Stimulated activated CD4-positive, alpha-beta T cell treated with anti-CD3 and anti-CD28 coated beads, Interleukin-2, amount 100 ng/mL, for 24 hours (primary cell): Measurements from ENCODE around the gene LARGE1.
"Not testable (repeated sequence)": the region's sequence is repeated elsewhere in the genome, so short reads cannot be mapped to it uniquely, and the experiment has no call there.

ENCODE experiments used
- DNase-seq, 2 donors: peaks; one replicate each; pipeline ENCODE4 v3.0.0-alpha.2; 2020

Gene LARGE1

GRCh38 chr22:33464698-33465097 lies 455.6 kb downstream of the LARGE1 start:
- DNase-seq: no peak

DNA sequence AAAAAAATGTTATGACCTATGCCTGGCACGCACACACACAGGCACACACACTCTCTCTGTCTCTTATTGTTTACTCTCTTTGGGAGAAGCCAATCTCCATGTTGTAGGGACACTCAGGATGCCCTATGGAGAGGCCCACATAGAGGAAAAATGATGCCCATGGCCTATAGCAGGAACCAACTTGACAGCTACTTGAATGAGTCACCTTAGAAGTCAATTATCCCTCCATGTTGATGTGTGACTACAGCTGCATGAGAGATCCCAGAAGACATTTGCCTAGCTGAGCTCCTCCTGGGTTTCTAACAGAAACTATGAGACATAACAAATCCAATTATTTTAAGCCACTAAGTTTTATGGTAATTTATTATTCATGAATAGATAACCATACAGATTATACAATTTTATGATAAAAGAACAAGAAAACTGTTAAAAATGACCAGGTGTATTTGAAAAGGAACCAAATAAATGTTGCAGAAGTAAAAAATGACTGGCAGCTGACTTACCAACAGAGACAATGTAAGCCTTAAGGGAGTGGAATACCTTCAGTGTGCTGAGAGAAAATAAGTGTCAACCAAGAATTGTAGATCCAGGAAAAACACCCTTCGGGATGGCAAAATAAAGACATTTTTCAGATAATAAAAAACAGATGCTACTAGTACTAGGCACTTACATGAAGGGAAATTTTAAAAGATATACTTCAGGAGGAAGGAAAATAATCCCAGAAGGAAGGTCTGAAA lies 458.4 kb downstream of the LARGE1 start:
- no peak for DNase-seq

- not testable (repeated sequence) for DNase-seq
Measured at GRCh38 chr22:33461245-33461644, 459.0 kb downstream of the LARGE1 start.

DNA sequence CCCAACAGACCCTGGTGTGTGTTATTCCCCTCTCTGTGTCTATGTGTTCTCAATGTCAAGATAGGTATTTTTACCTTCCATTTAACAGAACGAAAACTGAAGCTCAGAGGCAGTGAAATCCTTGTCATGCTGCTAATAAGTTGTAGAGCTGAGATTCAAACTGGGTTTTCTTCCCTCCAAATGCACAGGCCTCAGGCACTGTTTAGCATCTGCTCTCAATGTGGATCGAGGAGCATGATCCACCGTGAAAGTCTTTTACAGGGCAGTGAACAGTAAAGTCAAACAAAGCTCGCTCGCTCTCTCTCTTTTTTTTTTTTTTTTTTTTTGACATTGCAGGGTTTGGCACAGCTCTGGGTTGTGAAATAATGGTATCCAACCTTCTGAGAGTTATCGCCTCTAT lies 461.1 kb downstream of the LARGE1 start:
- DNase-seq: no peak

- no peak for DNase-seq
Measured at GRCh38 chr22:33456511-33456910, 463.8 kb downstream of the LARGE1 start.

DNA sequence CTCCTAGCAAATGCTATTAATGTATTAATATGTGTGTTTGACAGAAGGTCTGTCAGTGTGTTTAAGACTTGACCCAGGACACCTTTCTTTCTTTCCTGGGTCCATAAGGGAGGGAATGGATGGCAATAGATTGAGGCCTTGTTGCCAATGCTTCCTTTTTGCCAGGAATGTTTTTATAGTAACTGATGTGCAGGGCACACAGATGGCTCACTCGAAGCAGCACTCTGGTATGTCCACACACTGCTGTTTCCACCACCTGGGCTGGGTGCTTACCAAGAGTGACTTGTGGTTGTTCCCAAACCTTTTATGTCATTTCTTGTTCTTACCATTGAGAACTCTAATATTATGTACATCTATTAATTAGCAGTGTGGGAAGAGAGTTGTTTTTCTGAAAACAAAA lies 465.2 kb downstream of the LARGE1 start:
- DNase-seq: no peak

- no peak for DNase-seq
Measured at GRCh38 chr22:33451866-33452469, 468.3 kb downstream of the LARGE1 start.

GRCh38 chr22:33450756-33451155 lies 469.5 kb downstream of the LARGE1 start:
- DNase-seq: no peak

- no peak for DNase-seq
Measured at GRCh38 chr22:33447733-33448132, 472.5 kb downstream of the LARGE1 start.

DNA sequence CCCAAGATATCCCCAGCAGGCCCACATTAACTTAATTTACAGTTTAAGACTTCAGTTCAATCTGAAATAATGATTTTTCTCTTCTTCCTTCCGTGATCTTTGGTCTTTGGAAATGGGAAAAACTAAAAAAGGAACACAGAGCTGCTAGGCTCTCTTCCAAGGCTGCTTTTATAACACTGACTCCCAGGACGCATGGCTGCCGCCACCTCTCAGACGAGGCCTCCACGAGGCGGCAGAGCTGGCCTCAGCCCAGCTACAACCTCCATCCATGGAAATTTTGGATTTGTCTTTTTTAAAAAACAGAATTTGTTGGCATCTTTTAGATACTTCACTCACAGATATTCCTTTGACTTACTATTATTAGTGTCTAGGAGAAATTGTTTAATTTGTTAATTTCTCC lies 476.6 kb downstream of the LARGE1 start:
- no peak for DNase-seq

GRCh38 chr22:33440756-33441155 lies 479.5 kb downstream of the LARGE1 start:
- no peak for DNase-seq

DNA sequence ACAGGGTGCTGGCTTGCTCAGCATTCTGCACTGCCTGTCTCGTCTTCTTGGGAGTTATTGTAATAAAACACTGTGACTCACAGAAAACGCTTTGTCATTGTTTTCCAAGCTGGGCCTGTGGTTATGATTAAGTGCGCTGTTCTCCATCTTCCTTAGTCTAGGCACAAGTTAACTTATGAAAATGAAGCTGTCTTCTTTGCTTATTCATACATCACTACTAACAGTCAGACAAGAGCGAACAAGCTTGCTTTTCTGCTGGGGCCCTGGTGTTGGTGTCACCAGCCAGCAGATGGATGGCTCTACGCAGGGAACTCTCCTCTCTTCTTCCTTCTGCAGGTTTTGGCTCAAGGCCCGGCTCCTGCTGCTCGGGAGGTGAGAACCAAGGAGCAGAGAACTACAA lies 482.0 kb downstream of the LARGE1 start:
- no peak for DNase-seq

DNA sequence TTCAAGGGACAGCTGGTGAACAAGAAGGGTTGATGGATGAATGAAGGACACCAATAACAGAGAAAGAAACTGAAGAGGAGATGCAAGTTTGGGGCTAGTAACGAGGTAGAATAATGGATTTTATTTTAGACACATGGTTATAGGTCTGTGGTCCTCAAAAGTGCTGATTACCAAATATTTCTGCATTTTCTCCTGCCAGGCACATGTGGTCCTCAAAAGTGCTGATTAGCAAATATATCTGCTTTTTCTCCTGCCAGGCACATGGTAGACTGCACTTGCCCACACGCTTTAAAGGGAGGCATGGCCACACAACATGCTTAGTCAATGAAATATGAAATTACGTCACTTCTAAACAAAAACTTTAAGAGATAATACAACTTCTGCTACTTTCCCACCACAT lies 489.0 kb downstream of the LARGE1 start:
- DNase-seq: no peak

DNA sequence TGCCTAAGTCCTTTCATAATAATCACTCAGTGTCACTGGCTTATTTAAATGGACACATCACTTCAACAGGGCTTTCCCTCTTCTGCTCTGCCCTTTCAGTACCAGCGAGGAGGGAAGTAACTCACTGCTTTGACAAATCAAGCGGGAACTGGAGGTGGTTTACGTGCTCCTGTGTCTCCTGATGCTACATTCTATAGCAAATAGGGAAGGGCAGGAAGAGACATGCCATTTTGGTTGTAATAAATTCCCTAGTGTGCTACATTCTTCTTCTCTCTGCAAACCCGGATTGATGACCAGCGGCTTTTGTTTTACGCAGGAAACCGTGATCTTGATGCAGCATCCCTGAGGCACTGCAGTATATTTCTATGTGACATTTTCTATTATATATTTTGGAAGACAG lies 491.0 kb downstream of the LARGE1 start:
- DNase-seq: no peak

GRCh38 chr22:33427461-33427860 lies 492.8 kb downstream of the LARGE1 start:
- DNase-seq: no peak

- no peak for DNase-seq
Measured at GRCh38 chr22:33426451-33426850, 493.8 kb downstream of the LARGE1 start.

DNA sequence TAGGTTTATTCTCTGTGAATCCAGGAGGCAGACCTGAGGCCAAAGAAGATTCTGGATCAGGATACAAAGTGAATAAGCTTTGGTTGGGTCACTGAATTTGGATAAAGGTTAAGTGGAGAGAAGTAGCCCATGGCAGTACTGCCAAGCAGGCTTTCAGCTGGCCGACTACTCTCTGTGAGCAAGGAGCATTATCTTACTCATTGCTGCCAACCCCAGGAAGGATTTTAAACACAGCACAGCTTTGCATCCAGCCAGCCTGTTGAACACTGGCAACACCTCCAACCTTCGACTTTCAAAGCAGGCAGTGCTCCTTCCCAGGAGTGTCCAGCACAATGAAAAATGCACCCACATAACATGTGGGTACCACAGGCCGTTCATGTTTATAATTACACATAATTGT lies 498.4 kb downstream of the LARGE1 start:
- no peak for DNase-seq

- no peak for DNase-seq
Measured at GRCh38 chr22:33418484-33418883, 501.8 kb downstream of the LARGE1 start.

DNA sequence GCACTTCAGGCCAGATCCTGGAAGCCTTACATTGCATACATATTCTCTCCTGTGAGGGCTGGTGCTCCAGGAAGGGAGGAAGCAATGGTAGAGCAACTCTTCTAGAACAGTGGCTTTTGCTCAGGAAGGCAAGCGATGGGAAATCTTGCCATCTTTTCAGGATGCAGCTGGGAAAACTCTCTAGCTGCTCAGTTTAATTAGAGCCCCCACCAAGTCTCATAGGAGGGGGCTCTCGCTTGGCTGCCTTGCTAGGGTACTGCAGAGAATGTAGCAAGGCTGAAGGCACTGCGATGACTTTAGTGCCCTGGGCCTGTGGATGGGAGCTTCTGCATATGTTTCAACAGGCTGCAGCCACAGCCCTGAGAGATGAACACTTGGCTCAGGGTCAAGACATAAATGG lies 504.9 kb downstream of the LARGE1 start:
- no peak for DNase-seq

DNA sequence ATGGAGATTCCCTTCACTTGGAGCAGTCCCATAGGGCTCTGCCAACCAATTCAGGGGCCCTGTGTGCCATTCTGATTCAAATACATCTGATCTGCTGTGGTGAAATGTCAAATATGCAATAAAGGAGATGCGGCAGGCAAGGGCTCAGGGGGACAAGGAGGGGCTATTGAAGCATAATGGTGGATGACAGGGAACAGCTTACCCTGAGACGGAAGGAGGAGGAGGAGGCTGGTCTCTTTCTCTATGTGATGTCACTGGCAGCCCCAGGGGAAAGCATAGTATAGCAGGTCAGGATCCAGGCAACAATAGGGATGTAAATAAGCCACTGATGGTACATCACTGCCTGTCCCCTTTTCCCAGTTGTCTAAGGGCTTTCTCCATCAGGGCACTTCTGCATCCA lies 511.2 kb downstream of the LARGE1 start:
- no peak for DNase-seq

GRCh38 chr22:33405194-33405593 lies 515.1 kb downstream of the LARGE1 start:
- no peak for DNase-seq

DNA sequence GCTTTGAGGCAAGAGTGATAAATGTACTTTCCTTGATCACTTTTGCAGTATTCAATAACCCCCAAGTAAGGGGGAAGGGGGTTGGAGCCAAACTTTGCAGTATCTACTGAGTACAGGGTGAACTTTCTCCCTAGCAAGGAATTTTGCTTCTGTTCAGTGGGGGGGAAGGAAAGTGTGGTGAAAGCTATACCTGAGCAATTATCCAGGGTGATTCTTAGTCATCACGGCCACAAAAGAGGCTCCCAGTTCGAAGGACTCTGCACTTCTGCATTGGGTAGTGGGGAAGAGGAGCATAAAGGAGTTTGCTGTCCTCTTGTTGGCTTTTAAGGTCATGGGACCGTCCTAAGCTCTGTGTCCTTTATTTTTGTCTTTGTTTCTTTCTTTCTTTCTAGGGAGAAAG lies 515.6 kb downstream of the LARGE1 start:
- no peak for DNase-seq

GRCh38 chr22:33402325-33402724 lies 518.0 kb downstream of the LARGE1 start:
- no peak for DNase-seq

GRCh38 chr22:33401291-33401690 lies 519.0 kb downstream of the LARGE1 start:
- DNase-seq: no peak

DNA sequence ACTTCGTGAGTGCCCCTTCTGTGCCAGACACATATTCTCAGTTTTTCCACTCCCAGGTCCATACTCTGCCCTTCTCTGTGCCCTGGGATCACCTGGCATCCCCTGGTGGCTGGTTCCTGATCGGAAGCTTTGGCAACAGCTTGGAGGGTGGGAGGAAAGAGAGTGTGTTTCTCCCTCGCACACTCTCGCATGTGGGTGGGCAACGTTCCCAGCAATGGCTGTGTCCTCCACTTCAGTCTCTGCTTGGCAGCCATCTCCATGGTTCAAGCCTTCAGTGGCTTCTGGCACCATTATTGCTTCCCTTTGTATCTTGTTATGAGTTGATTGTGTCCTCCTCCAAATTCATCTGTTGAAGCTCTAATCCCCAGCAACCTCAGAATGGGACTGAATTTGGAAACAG lies 519.4 kb downstream of the LARGE1 start:
- DNase-seq: no peak
